Lower leg skin (tissue), 3 donors: ENCODE measurements around the gene ZNF611.
"Not testable (repeated sequence)": the region's sequence is repeated elsewhere in the genome, so short reads cannot be mapped to it uniquely, and the experiment has no call there.

Experiments
- CTCF ChIP-seq, 3 donors: fragments of 450-650 bp; IDR thresholded peaks; one replicate each; pipeline ENCODE4 v1.5.1; 2016; ENCODE audit warnings: antibody characterized with exemption in 3 of 3, mild to moderate bottlenecking in 3 of 3, moderate library complexity in 2 of 3
- POLR2A ChIP-seq, 2 donors: fragments of 450-650 bp; IDR thresholded peaks; one replicate each; pipeline ENCODE4 v1.6.1; 2016 to 2017; ENCODE audit warnings: antibody characterized with exemption in 2 of 2, mild to moderate bottlenecking in 1 of 2, moderate library complexity in 1 of 2

GRCh38 chr19:52711661-52712060 is 23.2 kb downstream of the ZNF611 start:
- TF ChIP-seq POLR2A, CTCF (IDR thresholded peaks at IDR 0.05): not testable (repeated sequence)
